Gastroesophageal sphincter (tissue), 3 donors: ENCODE data around the gene LNX1.

ENCODE experiments used
- POLR2A ChIP-seq, 2 donors: fragments of 450-650 bp; IDR thresholded peaks; one replicate each; pipeline ENCODE4 v1.6.1; 2017; ENCODE audit warnings: antibody characterized with exemption in 2 of 2, mild to moderate bottlenecking in 2 of 2, moderate library complexity in 1 of 2
- TF ChIP-seq, protein P1 (sequence below), 4 experiments: fragments of 200-600 bp in 2 of 4; fragments of 450-650 bp in 2 of 4; sonication (generic) in 1 of 4; IDR thresholded peaks; one replicate each; pipeline ENCODE4 v1.5.1; 2017 to 2019; ENCODE audit warnings: antibody characterized with exemption in 4 of 4, mild to moderate bottlenecking in 2 of 4, moderate library complexity in 2 of 4

- no peak for TF ChIP-seq POLR2A (IDR thresholded peaks at IDR 0.05)
- TF ChIP-seq, protein P1, sequence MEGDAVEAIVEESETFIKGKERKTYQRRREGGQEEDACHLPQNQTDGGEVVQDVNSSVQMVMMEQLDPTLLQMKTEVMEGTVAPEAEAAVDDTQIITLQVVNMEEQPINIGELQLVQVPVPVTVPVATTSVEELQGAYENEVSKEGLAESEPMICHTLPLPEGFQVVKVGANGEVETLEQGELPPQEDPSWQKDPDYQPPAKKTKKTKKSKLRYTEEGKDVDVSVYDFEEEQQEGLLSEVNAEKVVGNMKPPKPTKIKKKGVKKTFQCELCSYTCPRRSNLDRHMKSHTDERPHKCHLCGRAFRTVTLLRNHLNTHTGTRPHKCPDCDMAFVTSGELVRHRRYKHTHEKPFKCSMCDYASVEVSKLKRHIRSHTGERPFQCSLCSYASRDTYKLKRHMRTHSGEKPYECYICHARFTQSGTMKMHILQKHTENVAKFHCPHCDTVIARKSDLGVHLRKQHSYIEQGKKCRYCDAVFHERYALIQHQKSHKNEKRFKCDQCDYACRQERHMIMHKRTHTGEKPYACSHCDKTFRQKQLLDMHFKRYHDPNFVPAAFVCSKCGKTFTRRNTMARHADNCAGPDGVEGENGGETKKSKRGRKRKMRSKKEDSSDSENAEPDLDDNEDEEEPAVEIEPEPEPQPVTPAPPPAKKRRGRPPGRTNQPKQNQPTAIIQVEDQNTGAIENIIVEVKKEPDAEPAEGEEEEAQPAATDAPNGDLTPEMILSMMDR (IDR thresholded peaks at IDR 0.05): no peak
These were observed 23.3 kb upstream of the LNX1 start for GRCh38 chr4:53614591-53614990.
